DMS153 treated with DMSO at 0.1 percent for 48 hours (cell line): ENCODE results near the gene TAF4.

Experiments
- DNase-seq: peaks from one replicate; lab custom pipeline; 2025; ENCODE audit not compliant: unreplicated experiment; lab: John Stamatoyannopoulos, UW

TAF4 gene

DNA sequence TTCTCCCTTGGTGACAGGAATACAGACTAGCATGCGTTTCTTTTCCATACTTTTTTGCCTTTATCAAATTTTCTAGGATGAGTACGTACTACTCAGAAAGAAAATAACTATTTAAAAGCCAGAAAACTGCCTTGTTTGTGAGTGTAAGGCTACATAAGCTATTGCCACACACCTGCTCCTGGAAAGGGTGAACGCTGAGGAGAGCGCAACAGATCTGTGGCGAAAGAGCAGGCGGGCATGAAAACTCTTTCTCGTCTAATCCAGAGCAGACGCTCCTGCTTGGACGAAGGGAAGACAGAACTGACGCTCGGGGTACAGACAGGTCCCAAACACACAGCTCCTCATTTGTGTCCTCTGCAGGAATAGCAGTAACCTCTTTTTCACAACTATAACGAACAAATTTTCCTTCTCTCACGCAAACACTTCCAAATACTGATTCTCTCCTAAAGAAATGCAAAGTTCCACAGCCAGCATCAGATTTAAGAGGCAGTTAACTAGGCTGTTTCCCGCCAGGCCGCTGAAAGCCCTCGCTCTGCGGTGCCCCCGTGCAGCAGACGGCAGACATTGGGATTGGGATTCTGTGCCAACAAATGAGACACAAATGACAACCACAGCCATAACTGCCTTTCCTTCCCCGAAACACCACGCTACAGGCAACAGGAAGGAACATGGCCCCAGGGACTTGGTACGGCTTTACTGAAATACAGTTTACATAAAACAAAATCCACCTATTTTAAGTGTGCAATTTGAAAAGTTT is 20.0 kb downstream of the TAF4 start:
- DNase-seq, result no peak

- DNase-seq, result no peak
These were observed 20.6 kb downstream of the TAF4 start for GRCh38 chr20:62045118-62045517.

DNA sequence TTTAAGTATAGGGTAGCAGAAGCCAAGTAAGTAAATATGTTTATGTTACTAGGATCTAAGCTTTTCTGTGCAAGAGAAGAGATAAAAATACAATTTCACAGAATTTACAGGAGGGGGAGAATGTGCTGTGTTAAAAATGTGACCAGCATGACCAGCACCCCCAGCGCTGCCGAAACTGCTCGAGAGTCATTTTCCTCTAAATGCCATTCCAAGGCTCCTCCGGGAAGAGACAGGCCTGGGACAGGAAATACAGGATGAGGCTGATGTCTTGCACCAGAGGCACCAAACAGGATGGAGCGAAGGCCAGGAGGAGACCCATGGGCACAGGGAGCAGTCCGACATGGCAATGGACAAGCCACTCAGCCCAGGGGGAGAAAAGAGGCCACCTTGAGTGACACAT is 21.1 kb downstream of the TAF4 start:
- DNase-seq, result no peak

DNA sequence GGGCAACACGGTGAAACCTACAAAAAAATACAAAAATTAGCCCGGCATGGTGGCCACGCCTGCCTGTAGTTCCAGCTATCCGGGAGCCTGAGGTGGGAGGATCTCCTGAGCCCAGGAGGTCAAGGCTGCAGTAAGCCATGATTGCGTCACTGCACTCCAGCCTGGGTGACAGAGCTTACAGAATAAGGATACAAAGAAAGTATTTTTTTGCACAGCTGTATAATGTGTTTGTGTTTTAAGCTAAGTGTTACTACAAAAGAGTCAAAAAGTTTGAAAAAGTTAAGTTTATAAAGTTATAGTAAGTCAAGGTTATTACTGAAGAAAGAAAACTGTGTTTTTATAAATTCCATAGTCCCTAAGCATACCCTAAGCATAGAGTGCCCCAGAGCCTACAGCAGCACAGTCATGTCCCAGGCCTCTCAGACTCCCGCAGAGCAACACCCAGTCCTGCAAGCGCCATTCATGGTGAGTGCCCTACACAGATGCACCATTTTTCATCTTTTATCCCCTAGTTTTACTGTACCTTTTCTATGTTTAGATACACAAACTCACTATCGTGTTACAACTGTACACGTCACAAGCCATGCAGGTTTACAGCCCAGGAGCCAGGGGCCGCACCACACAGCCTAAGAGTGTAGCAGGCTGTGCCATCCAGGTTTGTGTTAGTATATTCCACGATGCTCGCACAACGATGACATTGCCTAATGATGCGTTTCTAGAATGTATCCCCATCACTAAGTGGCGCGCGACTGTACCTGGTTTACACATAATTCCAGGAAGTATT is 22.4 kb downstream of the TAF4 start:
- no peak for DNase-seq

DNA sequence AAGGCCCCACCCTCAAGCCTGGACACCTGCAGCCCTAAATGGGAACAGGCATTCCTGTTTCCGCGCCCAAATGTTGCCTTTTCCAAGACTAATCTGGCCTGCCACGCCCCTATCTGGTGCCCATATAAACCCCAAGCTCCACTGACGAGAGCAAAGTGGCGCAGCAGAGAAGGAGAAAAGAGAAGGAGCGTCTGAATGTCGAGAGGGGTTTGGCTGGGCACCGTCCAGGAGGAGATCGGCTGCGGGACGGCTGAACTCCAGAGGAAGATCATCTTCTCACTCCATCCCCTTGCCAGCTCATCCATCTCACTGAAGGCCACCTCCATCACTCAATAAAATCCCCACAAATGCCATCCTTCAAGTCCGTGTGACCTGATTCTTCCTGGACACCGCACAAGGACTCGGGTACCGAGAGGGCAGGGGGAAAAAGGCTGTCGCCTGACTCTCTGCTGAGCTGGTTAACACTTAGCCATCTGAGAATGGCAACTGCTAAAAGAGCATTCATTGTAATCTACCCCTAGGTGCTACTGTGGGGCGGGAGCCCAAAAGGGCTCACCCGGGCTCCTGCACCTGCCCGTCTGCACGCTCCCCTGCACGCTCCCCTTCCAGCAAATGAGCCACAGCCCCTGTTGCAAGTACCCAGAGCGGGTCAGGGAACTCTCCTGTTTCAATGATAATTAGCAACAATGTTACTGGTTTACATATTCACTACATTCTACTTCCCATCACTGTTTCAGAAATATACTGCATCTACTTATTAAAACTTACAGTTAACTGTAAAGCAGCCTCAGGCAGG is 23.5 kb downstream of the TAF4 start:
- DNase-seq, result no peak

GRCh38 chr20:62040933-62041332 is 24.7 kb downstream of the TAF4 start:
- DNase-seq, result no peak

- DNase-seq, result no peak
These were observed 25.2 kb downstream of the TAF4 start for GRCh38 chr20:62040381-62040922.

DNA sequence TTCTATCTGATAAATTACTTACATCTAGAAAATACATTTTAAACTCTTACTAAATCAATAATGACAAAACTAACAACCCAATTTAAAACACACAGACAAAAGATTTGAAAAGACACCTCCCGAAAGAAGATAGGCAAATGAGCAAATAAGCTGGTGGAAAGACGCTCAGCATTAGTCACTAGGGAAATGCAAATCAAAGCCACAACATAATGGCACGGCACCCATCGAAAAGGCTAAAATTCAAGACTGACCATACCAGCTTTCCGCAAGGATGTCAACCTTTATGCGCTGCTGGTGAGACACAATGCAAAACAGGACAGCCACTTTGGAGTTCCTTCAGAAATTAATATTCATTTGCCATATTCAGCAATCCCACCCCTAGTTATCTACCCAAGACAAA is 25.9 kb downstream of the TAF4 start:
- DNase-seq, result no peak

GRCh38 chr20:62032609-62033368 is 32.9 kb downstream of the TAF4 start:
- no peak for DNase-seq

- DNase-seq, result no peak
These were observed 34.1 kb downstream of the TAF4 start for GRCh38 chr20:62031462-62032092.

- peak; percentile 16 for DNase-seq
These were observed 34.7 kb downstream of the TAF4 start for GRCh38 chr20:62030834-62031434.

- DNase-seq, result no peak
These were observed 35.3 kb downstream of the TAF4 start for GRCh38 chr20:62030357-62030756.

DNA sequence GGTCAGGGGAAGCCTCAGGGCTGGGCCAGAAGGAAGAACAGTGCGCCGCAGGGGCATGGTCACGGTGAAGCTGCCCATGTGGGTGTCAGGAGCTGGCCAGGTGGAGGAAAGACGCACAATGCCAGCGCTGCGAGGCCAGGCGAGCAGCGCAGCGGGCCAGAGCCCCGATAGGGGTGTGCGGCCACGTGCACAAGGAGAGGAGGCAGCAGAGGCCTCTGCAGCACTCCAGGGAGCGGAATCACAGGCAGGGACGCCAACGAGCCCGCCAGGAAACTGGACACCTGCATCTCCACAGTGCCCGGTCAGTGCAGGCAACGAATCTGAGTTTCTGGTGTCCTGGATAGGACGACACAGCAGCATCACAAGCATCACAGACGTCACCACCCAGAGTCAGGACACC is 35.7 kb downstream of the TAF4 start:
- no peak for DNase-seq

DNA sequence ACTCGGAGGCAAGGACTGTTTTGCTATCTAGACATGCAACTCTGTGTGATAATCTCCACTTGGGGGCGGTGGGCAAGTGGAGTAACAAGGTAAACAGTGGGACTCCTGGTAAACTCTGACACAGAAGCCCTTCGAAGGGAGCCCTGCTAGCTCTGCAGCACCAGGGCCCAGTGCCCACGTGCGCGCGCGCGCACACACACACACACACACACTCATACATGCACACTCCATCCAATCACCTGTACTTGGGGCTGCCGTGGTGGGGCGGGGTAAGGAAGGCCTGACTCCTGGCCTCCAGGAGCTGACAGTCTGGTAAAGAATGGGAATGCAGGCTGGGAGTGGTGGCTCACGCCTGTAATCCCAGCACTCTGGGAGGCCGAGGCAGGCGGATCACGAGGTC is 36.4 kb downstream of the TAF4 start:
- no peak for DNase-seq

GRCh38 chr20:62028384-62028783 is 37.3 kb downstream of the TAF4 start:
- DNase-seq, result no peak

DNA sequence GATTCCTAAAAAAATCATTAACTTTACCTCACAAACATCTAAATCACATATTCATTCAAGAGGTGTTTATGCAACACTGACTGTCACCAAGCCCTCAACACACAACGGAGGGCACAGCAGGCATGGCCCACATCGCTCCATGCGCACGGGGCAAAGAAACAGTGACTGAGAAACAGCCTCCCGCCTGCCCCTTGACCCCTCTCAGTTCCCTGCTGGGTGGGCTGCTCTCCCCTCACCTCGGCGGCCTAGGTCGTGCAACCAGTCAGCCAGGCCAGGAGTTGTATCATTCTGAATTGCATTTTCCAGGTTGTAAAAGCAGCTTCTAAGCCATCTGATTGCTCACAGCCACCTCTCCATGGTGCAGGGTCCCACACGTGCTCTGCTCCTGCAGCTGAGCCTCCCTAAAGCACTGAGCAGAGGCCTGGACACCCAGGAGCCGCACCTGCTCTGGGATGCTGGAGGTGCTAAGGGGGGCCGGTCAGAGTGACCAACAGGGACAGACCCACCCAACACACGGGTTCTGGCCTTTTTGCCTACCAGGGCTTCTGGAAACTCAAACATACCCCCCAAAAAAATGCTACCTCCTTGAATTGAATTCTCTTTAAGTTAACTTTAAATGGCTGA is 37.9 kb downstream of the TAF4 start:
- no peak for DNase-seq

DNA sequence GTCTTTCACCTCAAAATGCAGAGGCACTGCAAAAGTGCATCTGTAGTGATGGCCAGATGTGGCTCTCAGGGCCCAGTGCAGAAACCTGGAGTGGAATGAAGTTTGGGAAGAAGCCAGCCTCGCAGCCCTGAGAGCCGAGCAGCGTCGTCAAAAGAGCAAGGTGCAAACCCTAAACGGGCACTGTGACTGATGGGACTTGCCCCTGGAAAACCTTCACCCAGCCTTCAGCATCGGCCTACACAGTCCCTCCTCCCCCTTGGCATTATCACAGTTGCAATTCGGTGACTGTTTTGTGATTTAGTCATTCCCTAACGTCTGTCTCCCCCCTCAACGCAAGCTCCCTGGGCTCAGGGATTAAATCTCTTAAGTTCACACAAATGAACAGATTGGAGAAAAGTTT is 38.6 kb downstream of the TAF4 start:
- DNase-seq, result no peak

DNA sequence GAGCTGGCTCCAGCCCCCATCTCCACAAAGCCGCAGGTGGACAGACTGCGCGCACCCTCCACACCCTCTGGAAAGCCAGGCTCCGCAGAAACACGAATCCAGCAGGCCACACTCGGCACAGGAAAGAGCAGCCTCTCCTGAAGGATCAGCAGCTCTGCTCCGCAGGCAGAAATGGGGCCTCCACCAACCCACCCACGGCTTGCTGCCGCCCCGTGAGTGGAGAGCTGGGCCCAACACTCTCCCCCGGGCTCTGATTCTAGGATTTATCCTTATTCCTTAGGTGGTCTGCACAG is 39.2 kb downstream of the TAF4 start:
- no peak for DNase-seq

DNA sequence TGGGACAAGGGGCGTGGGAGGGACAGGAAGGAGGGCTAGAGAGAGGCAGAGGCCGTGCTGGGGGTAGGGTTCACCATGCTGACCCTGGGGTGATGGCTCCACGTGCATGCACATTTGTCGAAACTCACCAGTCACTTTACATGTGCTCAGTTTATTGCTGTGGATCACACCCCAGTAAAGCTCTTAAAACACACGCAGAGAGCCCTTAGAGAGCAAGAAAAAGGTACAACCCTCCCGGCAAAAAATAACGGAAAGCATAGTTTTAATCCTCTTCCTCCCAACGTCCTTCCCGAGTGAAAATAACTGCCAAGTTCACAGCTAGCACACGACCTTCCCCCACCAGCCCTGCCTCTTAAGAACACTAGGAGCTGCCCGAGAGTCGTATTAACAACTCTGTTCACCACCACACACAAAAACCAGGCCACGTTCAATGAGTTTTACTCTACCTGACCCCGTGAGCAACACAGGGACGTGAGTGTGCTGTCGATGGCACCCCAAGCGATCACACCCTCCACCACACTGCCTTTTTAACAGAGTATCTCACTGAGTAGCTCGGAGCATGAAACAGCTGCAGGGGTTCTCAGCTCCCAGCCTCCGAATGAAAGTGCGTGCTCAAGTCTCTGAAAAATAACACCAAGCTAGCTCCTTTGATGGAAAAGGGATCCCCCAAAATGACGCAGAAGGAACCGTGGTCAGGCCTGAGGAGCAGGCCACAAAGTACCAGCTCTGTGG is 39.7 kb downstream of the TAF4 start:
- DNase-seq, result no peak
